ENCODE data around the gene CFAP68.

- TF ChIP-seq CTCF (IDR thresholded peaks at IDR 0.05 in 8 of 11, conservative IDR thresholded peaks at IDR 0.05 in 3 of 11) (no peak), POLR2AphosphoS5 (IDR thresholded peaks at IDR 0.05) (no peak)
Observed at GRCh38 chr11:111917312-111917711, 38.0 kb downstream of the CFAP68 start.

All from spleen (tissue), 7 donors.